Measurements from ENCODE around the gene MAPK8IP3. TPM values are rescaled to one million over a fixed set of nuclear protein-coding genes. Genes with fewer than 3 reads are reported as not detected.

MAPK8IP3 gene
- total and polyA plus RNA-seq, 9 of the 15 experiments (the other 6 are each of a cell fraction or from before 2014, with no cell fraction given): 0.17 to 58.7 (median 16.7) TPM

GRCh38 chr16:1706386-1707192 is 594 bp downstream of the MAPK8IP3 start (continued):
- no peak for TF ChIP-seq KLF6 (CRISPR knock-in tag; IDR thresholded peaks at IDR 0.05; ENCODE audit: borderline replicate concordance)
- no peak; the same call in 1 of the 2 replicates for TF ChIP-seq MYC (IDR thresholded peaks at IDR 0.05; ENCODE audit: low read depth, low read length)
- peak; percentile 26; the same call in 1 of the 2 replicates for TF ChIP-seq MYC (CRISPR knock-in tag; IDR thresholded peaks at IDR 0.05; ENCODE audit: borderline replicate concordance, low read depth)
- TF ChIP-seq NFATC3 (IDR thresholded peaks at IDR 0.05): no peak
- no peak for TF ChIP-seq IRF1 (CRISPR knock-in tag; IDR thresholded peaks at IDR 0.05; ENCODE audit: borderline replicate concordance)
- TF ChIP-seq RBM25 (IDR thresholded peaks at IDR 0.05; ENCODE audit: low read depth, low read length, severe bottlenecking): no peak
- TF ChIP-seq ZNF232 (CRISPR knock-in tag; IDR thresholded peaks at IDR 0.05): no peak
- no peak for TF ChIP-seq FIP1L1 (IDR thresholded peaks at IDR 0.05; ENCODE audit: low read depth, low read length, poor library complexity, severe bottlenecking)

- FAIRE-seq: peak; percentile 6
- peak; percentile 17 for ATAC-seq
- 5% methylated on average over 16 of the region's 16 CpGs for WGBS (ENCODE audit: insufficient coverage, low coverage, missing lambda C conversion rate)
- no peaks in the 10 kb centered on the region for H3K27me3 ChIP-seq (ENCODE audit: control insufficient read depth in 2 of 2, insufficient read depth in 2 of 2, low read length in 2 of 2)
- in situ Hi-C loops (cut with MboI) (no loop called here), intact Hi-C loops (cut with micrococcal nuclease) (no loop called here)
- peak overlapping the region; percentile 74 for H3K4me3 ChIP-seq
- no peaks in the 10 kb centered on the region for H3K9me3 ChIP-seq (replicated peaks; ENCODE audit: control insufficient read depth, insufficient read depth, low read depth, low read length)
- ChIA-PET CTCF (ENCODE audit: low intra/inter-chr PET ratio) (no interaction called here), POLR2A (interaction anchor here (0.7 to 4.1 kb wide), 4 partner anchors 18 to 398 kb away, joined by 3 to 21 read pairs (median 5); partner anchors contain the start of genes JPT2 and UBE2I)
- H2AFZ ChIP-seq (ENCODE audit: low read depth, low read length): no peak overlapping the region
- H3K36me3 ChIP-seq (ENCODE audit: control insufficient read depth, insufficient read depth, low read length): peaks cover 14% of the 10 kb centered on the region
- H3K4me2 ChIP-seq (ENCODE audit: insufficient read depth, low read length): peak overlapping the region; percentile 86
- H3K4me1 ChIP-seq (replicated peaks in 1 of 2; ENCODE audit: control insufficient read depth in 2 of 2, insufficient read depth in 2 of 2, low read length in 2 of 2): peaks cover 28 to 47% of the 10 kb centered on the region in 2 experiments
- BruUV-seq (replicated peaks): TSS peak; percentile 43
- peaks cover 4% of the 10 kb centered on the region for H3K9me1 ChIP-seq (ENCODE audit: control insufficient read depth, insufficient read depth, low read length)
- H3K27ac ChIP-seq (ENCODE audit: extremely low read depth, low read depth, low read length): peak overlapping the region; percentile 28
- peaks cover 25% of the 10 kb centered on the region for H4K20me1 ChIP-seq (replicated peaks; ENCODE audit: control insufficient read depth, insufficient read depth, low read length)
- peak in 3 of 4 experiments; percentile 36 to 58 (median 37) for DNase-seq (ENCODE audit: extremely low read depth in 1 of 4, low spot score in 3 of 4)
- peak overlapping the region; percentile 63 to 99 for H3K9ac ChIP-seq (ENCODE audit: insufficient read depth in 1 of 2, low read depth in 2 of 2, low read length in 2 of 2)
- H3K79me2 ChIP-seq (ENCODE audit: control insufficient read depth, insufficient read depth, low read length): peaks cover 53% of the 10 kb centered on the region
- TF ChIP-seq ARID4B (CRISPR knock-in tag; IDR thresholded peaks at IDR 0.05) (peak; percentile 5; the same call in 1 of the 2 replicates), ZNF263 (CRISPR knock-in tag; IDR thresholded peaks at IDR 0.05; ENCODE audit: borderline replicate concordance) (peak; percentile 95), ZNF24 (IDR thresholded peaks at IDR 0.05) (peak; percentile 90), ZBTB34 (CRISPR knock-in tag; IDR thresholded peaks at IDR 0.05) (no peak)
These were observed 1.3 kb downstream of the MAPK8IP3 start for GRCh38 chr16:1707193-1707790.
